ENCODE data around the gene LGR5. TPM values are rescaled to one million over a fixed set of nuclear protein-coding genes. Genes with fewer than 3 reads are reported as not detected.
A peak's percentile ranks its signal among the peaks of the same experiment; 100 is the strongest.

LGR5 gene
- 0.67 and 1.2 TPM in 2 replicates for total RNA-seq
- long read RNA-seq: 0 reads

- TF ChIP-seq CTCF (IDR thresholded peaks at IDR 0.05; ENCODE audit: unreplicated experiment): no peak
- H3K36me3 Mint-ChIP-seq (ENCODE audit: insufficient read depth): peaks cover 6% of the 10 kb centered on the region
- peak within 1 kb of the TSS; percentile 63 for H3K27ac Mint-ChIP-seq
- H3K27me3 Mint-ChIP-seq: peaks cover 80% of the 10 kb centered on the region
- H3K4me3 Mint-ChIP-seq (ENCODE audit: low read depth): peak within 1 kb of the TSS; percentile 64
- H3K4me1 Mint-ChIP-seq (ENCODE audit: low read depth): peaks cover 21% of the 10 kb centered on the region
- peaks cover 18% of the 10 kb centered on the region for H3K9me3 Mint-ChIP-seq (ENCODE audit: low read depth)
- DNase-seq (ENCODE audit: low spot score, unreplicated experiment): peak; percentile 39
Measured at GRCh38 chr12:71439613-71440344, at the start of gene LGR5. Gene LGR5 (plus strand): TSS chr12:71439798. CDS start chr12:71440081, 283 bp downstream.

GRCh38 chr12:71392521-71393145, 47.0 kb upstream of the LGR5 start:
- Mint-ChIP-seq H3K36me3 (ENCODE audit: insufficient read depth) (no peaks in the 10 kb centered on the region), H3K4me1 (ENCODE audit: low read depth) (peaks cover 1% of the 10 kb centered on the region), H3K4me3 (ENCODE audit: low read depth) (no peak overlapping the region), H3K27me3 (no peaks in the 10 kb centered on the region), H3K27ac (no peak overlapping the region), H3K9me3 (ENCODE audit: low read depth) (peaks cover 6% of the 10 kb centered on the region)
- DNase-seq (ENCODE audit: low spot score, unreplicated experiment): no peak
- peak; percentile 79 for TF ChIP-seq CTCF (IDR thresholded peaks at IDR 0.05; ENCODE audit: unreplicated experiment)

- peaks cover 6% of the 10 kb centered on the region for H3K9me3 Mint-ChIP-seq (ENCODE audit: low read depth)
Measured at GRCh38 chr12:71393625-71394024, 46.0 kb upstream of the LGR5 start.

GRCh38 chr12:71397433-71397954, 42.1 kb upstream of the LGR5 start:
- Mint-ChIP-seq H3K4me3 (ENCODE audit: low read depth) (no peak overlapping the region), H3K27ac (no peak overlapping the region), H3K27me3 (no peaks in the 10 kb centered on the region), H3K9me3 (ENCODE audit: low read depth) (no peaks in the 10 kb centered on the region), H3K4me1 (ENCODE audit: low read depth) (peaks cover 11% of the 10 kb centered on the region), H3K36me3 (ENCODE audit: insufficient read depth) (no peaks in the 10 kb centered on the region)
- TF ChIP-seq CTCF (IDR thresholded peaks at IDR 0.05; ENCODE audit: unreplicated experiment): no peak
- DNase-seq (ENCODE audit: low spot score, unreplicated experiment): no peak

More at GRCh38 chr12:71393625-71394024, 46.0 kb upstream of the LGR5 start:
- no peak for DNase-seq (ENCODE audit: low spot score, unreplicated experiment)
- Mint-ChIP-seq H3K4me3 (ENCODE audit: low read depth) (no peak overlapping the region), H3K36me3 (ENCODE audit: insufficient read depth) (no peaks in the 10 kb centered on the region), H3K27ac (no peak overlapping the region), H3K4me1 (ENCODE audit: low read depth) (peaks cover 1% of the 10 kb centered on the region), H3K27me3 (no peaks in the 10 kb centered on the region)
- no peak for TF ChIP-seq CTCF (IDR thresholded peaks at IDR 0.05; ENCODE audit: unreplicated experiment)

GRCh38 chr12:71399197-71399596, 40.4 kb upstream of the LGR5 start:
- DNase-seq (ENCODE audit: low spot score, unreplicated experiment): no peak
- Mint-ChIP-seq H3K9me3 (ENCODE audit: low read depth) (no peaks in the 10 kb centered on the region), H3K27me3 (no peaks in the 10 kb centered on the region), H3K4me3 (ENCODE audit: low read depth) (no peak overlapping the region), H3K4me1 (ENCODE audit: low read depth) (peaks cover 10% of the 10 kb centered on the region), H3K27ac (peak overlapping the region; percentile 53), H3K36me3 (ENCODE audit: insufficient read depth) (no peaks in the 10 kb centered on the region)
- no peak for TF ChIP-seq CTCF (IDR thresholded peaks at IDR 0.05; ENCODE audit: unreplicated experiment)

Measured in progenitor cell of endocrine pancreas (in vitro differentiated cells).